Erythroblast (primary cell): Measurements from ENCODE around the gene MAML2.

Experiments
- DNase-seq, 2 experiments: peaks; one replicate each; lab custom pipeline; 2025; lab: John Stamatoyannopoulos, UW
- GATA1 ChIP-seq: IDR thresholded peaks from 2 replicates; pipeline ENCODE4 v1.6.1; 2011; ENCODE audit warnings: low read depth, mild to moderate bottlenecking, control low read depth, low read length, moderate library complexity
- POLR2A ChIP-seq: IDR thresholded peaks from 2 replicates; pipeline ENCODE4 v1.6.1; 2011; ENCODE audit warnings: mild to moderate bottlenecking, low read length

Gene MAML2

GRCh38 chr11:96106645-96107044 is 236.3 kb downstream of the MAML2 start:
- no peak for TF ChIP-seq POLR2A
- no peak for TF ChIP-seq GATA1
- DNase-seq = no peak

- no peak for DNase-seq
- TF ChIP-seq GATA1 = no peak
- no peak for TF ChIP-seq POLR2A
These were observed 237.1 kb downstream of the MAML2 start for GRCh38 chr11:96105944-96106343.

GRCh38 chr11:96105197-96105895 is 237.6 kb downstream of the MAML2 start:
- DNase-seq = no peak

GRCh38 chr11:96104496-96104895 is 238.5 kb downstream of the MAML2 start:
- TF ChIP-seq POLR2A = no peak
- no peak for TF ChIP-seq GATA1
- DNase-seq = no peak

More at GRCh38 chr11:96105197-96105895, 237.6 kb downstream of the MAML2 start:
- TF ChIP-seq GATA1 (no peak), POLR2A (no peak)

- DNase-seq = no peak
- no peak for TF ChIP-seq POLR2A
- TF ChIP-seq GATA1 = no peak
These were observed 239.3 kb downstream of the MAML2 start for GRCh38 chr11:96103721-96104120.

GRCh38 chr11:96103102-96103501 is 239.9 kb downstream of the MAML2 start:
- DNase-seq = no peak
- TF ChIP-seq GATA1 (no peak), POLR2A (no peak)

- TF ChIP-seq POLR2A = no peak
- no peak for DNase-seq
These were observed 240.3 kb downstream of the MAML2 start for GRCh38 chr11:96102664-96103078.

GRCh38 chr11:96101146-96101545 is 241.8 kb downstream of the MAML2 start:
- no peak for DNase-seq
- no peak for TF ChIP-seq GATA1
- no peak for TF ChIP-seq POLR2A

GRCh38 chr11:96098511-96099241 is 244.3 kb downstream of the MAML2 start:
- TF ChIP-seq GATA1 (no peak), POLR2A (no peak)
- DNase-seq = no peak

GRCh38 chr11:96097844-96098421 is 245.1 kb downstream of the MAML2 start:
- no peak for DNase-seq

GRCh38 chr11:96096360-96096759 is 246.6 kb downstream of the MAML2 start:
- no peak for TF ChIP-seq POLR2A
- TF ChIP-seq GATA1 = no peak

More at GRCh38 chr11:96097844-96098421, 245.1 kb downstream of the MAML2 start:
- TF ChIP-seq POLR2A = no peak
- no peak for TF ChIP-seq GATA1

GRCh38 chr11:96095884-96096303 is 247.1 kb downstream of the MAML2 start:
- DNase-seq = no peak
- TF ChIP-seq POLR2A = no peak
- TF ChIP-seq GATA1 = no peak

More at GRCh38 chr11:96096360-96096759, 246.6 kb downstream of the MAML2 start:
- no peak for DNase-seq

GRCh38 chr11:96094156-96094555 is 248.8 kb downstream of the MAML2 start:
- DNase-seq = no peak
- no peak for TF ChIP-seq POLR2A

- DNase-seq = no peak
- TF ChIP-seq POLR2A (no peak), GATA1 (no peak)
These were observed 250.5 kb downstream of the MAML2 start for GRCh38 chr11:96092511-96092910.
